Liver (tissue), 9 donors: ENCODE data around the gene TTC34. TPM values are rescaled to one million over a fixed set of nuclear protein-coding genes. Genes with fewer than 3 reads are reported as not detected.

Experiments used
- DNase-seq: peaks from one replicate; pipeline ENCODE4 v3.0.0-alpha.2; 2017; ENCODE audit warnings: low spot score
- H3K27ac ChIP-seq, 2 donors: one replicate each; pipeline ENCODE4 v1.7.0; 2013; ENCODE audit warnings: inconsistent platforms in 2 of 2, low read length in 2 of 2, control low read depth in 1 of 2, low read depth in 1 of 2, mild to moderate bottlenecking in 1 of 2
- H3K27me3 ChIP-seq, 4 donors: one replicate each; pipeline versions ENCODE4 v1.6.1 to v1.7.0; 2013; ENCODE audit warnings: low read length in 3 of 4, inconsistent platforms in 1 of 4, mild to moderate bottlenecking in 1 of 4, moderate library complexity in 1 of 4; ENCODE audit not compliant: control insufficient read depth in 4 of 4, insufficient read depth in 4 of 4
- H3K36me3 ChIP-seq, 4 donors: one replicate each; pipeline versions ENCODE4 v1.6.1 to v1.7.0; 2013; ENCODE audit warnings: low read length in 3 of 4, mild to moderate bottlenecking in 3 of 4, low read depth in 1 of 4, moderate library complexity in 1 of 4; ENCODE audit not compliant: control insufficient read depth in 4 of 4, insufficient read depth in 3 of 4
- H3K4me1 ChIP-seq, 4 donors: one replicate each; pipeline versions ENCODE4 v1.6.1 to v1.7.0; 2013; ENCODE audit warnings: low read length in 3 of 4, mild to moderate bottlenecking in 3 of 4, moderate library complexity in 1 of 4; ENCODE audit not compliant: control insufficient read depth in 4 of 4, insufficient read depth in 4 of 4
- H3K4me3 ChIP-seq, 3 donors: one replicate each; pipeline versions ENCODE4 v1.6.1 to v1.7.0; 2013; ENCODE audit warnings: low read length in 3 of 3, control low read depth in 1 of 3, low read depth in 1 of 3, mild to moderate bottlenecking in 1 of 3
- H3K9ac ChIP-seq, 2 donors: one replicate each; pipeline ENCODE4 v1.7.0; 2013; ENCODE audit warnings: low read length in 2 of 2, mild to moderate bottlenecking in 2 of 2, moderate library complexity in 2 of 2, control low read depth in 1 of 2, low read depth in 1 of 2
- H3K9me3 ChIP-seq, 4 donors: one replicate each; pipeline versions ENCODE4 v1.6.1 to v1.7.0; 2013; ENCODE audit warnings: low read length in 3 of 4; ENCODE audit not compliant: control insufficient read depth in 4 of 4
- EGR1 ChIP-seq, 2 donors: IDR thresholded peaks; 2 replicates each; pipeline ENCODE4 v1.6.1; 2016 to 2018; ENCODE audit warnings: antibody characterized with exemption in 2 of 2, low read depth in 2 of 2
- FOXA1 ChIP-seq: IDR thresholded peaks from 2 replicates; pipeline ENCODE4 v1.6.1; 2016; ENCODE audit warnings: antibody characterized with exemption
- FOXA2 ChIP-seq: IDR thresholded peaks from 2 replicates; pipeline ENCODE4 v1.6.1; 2016; ENCODE audit warnings: antibody characterized with exemption
- GABPA ChIP-seq, 2 donors: IDR thresholded peaks in 1 of 2; conservative IDR thresholded peaks in 1 of 2; 2 replicates each; pipeline ENCODE4 v1.6.1; 2016; ENCODE audit warnings: antibody characterized with exemption in 2 of 2, mild to moderate bottlenecking in 1 of 2, moderate library complexity in 1 of 2
- HNF4A ChIP-seq, 2 donors: conservative IDR thresholded peaks; 2 replicates each; pipeline ENCODE4 v1.6.1; 2016; ENCODE audit warnings: antibody characterized with exemption in 2 of 2, mild to moderate bottlenecking in 2 of 2
- HNF4G ChIP-seq: IDR thresholded peaks from 2 replicates; pipeline ENCODE4 v1.6.1; 2016; ENCODE audit warnings: antibody characterized with exemption
- JUND ChIP-seq, 2 donors: IDR thresholded peaks; 2 replicates each; pipeline ENCODE4 v1.6.1; 2016; ENCODE audit warnings: antibody characterized with exemption in 2 of 2
- NR2F2 ChIP-seq: IDR thresholded peaks from 2 replicates; pipeline ENCODE4 v1.6.1; 2016; ENCODE audit warnings: antibody characterized with exemption
- RAD21 ChIP-seq, 2 donors: IDR thresholded peaks; 2 replicates each; pipeline ENCODE4 v1.6.1; 2016; ENCODE audit warnings: antibody characterized with exemption in 2 of 2, mild to moderate bottlenecking in 2 of 2
- REST ChIP-seq: IDR thresholded peaks from 2 replicates; pipeline ENCODE4 v1.6.1; 2016; ENCODE audit warnings: antibody characterized with exemption, mild to moderate bottlenecking
- RXRA ChIP-seq, 2 donors: IDR thresholded peaks; 2 replicates each; pipeline ENCODE4 v1.6.1; 2017 to 2018; ENCODE audit warnings: antibody characterized with exemption in 2 of 2, mild to moderate bottlenecking in 1 of 2
- SP1 ChIP-seq: IDR thresholded peaks from 2 replicates; pipeline ENCODE4 v1.6.1; 2018; ENCODE audit warnings: antibody characterized with exemption, mild to moderate bottlenecking
- TAF1 ChIP-seq: conservative IDR thresholded peaks from 2 replicates; pipeline ENCODE4 v1.6.1; 2016; ENCODE audit warnings: antibody characterized with exemption, mild to moderate bottlenecking
- YY1 ChIP-seq: IDR thresholded peaks from 2 replicates; pipeline ENCODE4 v1.6.1; 2016; ENCODE audit warnings: antibody characterized with exemption, mild to moderate bottlenecking
- ZBTB33 ChIP-seq: IDR thresholded peaks from 2 replicates; pipeline ENCODE4 v1.6.1; 2016; ENCODE audit warnings: antibody characterized with exemption
- WGBS: extraction: QIAGEN DNeasy Blood & Tissue Kit; methylation state at CpG from one replicate; pipeline ENCODE4 v1.1.7; 2013; 5-methylcytosine and 5-hydroxymethylcytosine counted together
- polyA plus RNA-seq, 2 donors: library from polyadenylated mRNA; stranded (reverse) in 1 of 2; unstranded in 1 of 2; fragments of 200-250 nt in 1 of 2; fragments of >200 nt in 1 of 2; fragmentation: Nextera tagmentation in 1 of 2; extraction: Ambion mirVana in 1 of 2; gene quantifications; one replicate each; pipeline versions ENCODE4 v1.2.1 to v1.2.3, GENCODE V29; 2013 to 2015
- total RNA-seq, 2 donors: library from RNA; depleted of rRNA; stranded (reverse); fragments of >200 nt; gene quantifications; one replicate each; pipeline ENCODE4 v1.2.3, GENCODE V29; 2014
- TF ChIP-seq, protein P1 (sequence below): IDR thresholded peaks from 2 replicates; pipeline ENCODE4 v1.6.1; 2016; ENCODE audit warnings: antibody characterized with exemption
- TF ChIP-seq, protein P2 (sequence below): IDR thresholded peaks from 2 replicates; pipeline ENCODE4 v1.6.1; 2016; ENCODE audit warnings: antibody characterized with exemption
- donor health status: healthy.
- donor health status: healthy.
- donor health status: healthy.
- donor health status: healthy.
- donor health status: healthy.

TTC34 gene
- total and polyA plus RNA-seq, 4 donors: 0.01 to 0.25 (median 0.08) TPM; not detected in 1

DNA sequence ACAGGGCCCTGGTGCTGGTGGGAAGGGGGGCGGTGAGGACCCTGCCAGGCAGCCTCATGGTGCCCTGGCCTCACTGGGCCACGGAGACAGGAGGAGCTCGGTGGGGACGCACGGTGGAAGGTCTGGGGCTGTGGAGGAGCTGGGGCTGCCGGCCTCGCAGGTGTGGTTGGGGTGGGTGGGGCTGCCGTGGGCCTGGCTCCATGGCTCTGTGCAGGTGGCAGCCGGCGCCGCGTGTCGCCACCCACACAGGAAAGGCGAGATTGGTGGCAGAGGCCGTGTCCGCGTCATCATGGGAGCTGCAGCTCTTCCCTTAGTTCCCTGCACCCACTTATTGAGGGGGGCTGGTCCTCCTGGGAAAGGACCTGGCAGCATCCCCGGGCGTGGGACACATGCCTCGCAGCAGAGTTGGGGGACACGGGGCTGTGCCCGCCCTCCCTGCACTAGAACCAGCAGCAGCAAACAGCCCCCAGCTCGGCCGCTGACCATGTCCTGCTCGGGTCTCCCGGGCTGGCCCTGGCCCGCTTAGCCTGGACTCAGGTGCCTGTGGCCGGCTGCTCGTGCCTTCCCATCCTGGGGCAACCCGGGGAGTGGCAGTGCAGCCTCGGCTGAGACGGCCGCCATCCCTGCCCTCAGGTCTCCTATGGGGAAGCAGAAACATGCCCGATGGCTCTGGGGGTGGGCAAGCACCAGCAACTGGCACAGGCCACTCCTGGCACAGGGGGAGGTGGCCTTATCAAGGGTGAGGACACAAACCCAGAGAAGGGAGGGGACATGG is 7.5 kb upstream of the TTC34 start:
- peaks cover 3 to 9% (median 5%) of the 10 kb centered on the region in 4 donors for H3K9me3 ChIP-seq
- H3K4me3 ChIP-seq: no peak overlapping the region
- whole genome bisulfite sequencing: 87% methylated on average over 34 of the region's 34 CpGs
- no peak overlapping the region for H3K27ac ChIP-seq
- peaks cover 0 to 3% (median 0%) of the 10 kb centered on the region in 4 donors for H3K27me3 ChIP-seq
- DNase-seq: no peak
- H3K9ac ChIP-seq: no peak overlapping the region
- no peaks in the 10 kb centered on the region for H3K36me3 ChIP-seq
- no peaks in the 10 kb centered on the region for H3K4me1 ChIP-seq
- TF ChIP-seq GABPA (IDR thresholded peaks at IDR 0.05 in 1 of 2, conservative IDR thresholded peaks at IDR 0.05 in 1 of 2): no peak
- TF ChIP-seq HNF4G: no peak
- TF ChIP-seq, protein P1, sequence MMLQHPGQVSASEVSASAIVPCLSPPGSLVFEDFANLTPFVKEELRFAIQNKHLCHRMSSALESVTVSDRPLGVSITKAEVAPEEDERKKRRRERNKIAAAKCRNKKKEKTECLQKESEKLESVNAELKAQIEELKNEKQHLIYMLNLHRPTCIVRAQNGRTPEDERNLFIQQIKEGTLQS: no peak
- no peak for TF ChIP-seq JUND (IDR thresholded peaks at IDR 0.05)
- TF ChIP-seq YY1: no peak
- no peak for TF ChIP-seq REST
- TF ChIP-seq TAF1: no peak
- TF ChIP-seq SP1: no peak
- TF ChIP-seq RAD21 (IDR thresholded peaks at IDR 0.05): no peak
- TF ChIP-seq HNF4A (conservative IDR thresholded peaks at IDR 0.05): no peak
- no peak for TF ChIP-seq RXRA (IDR thresholded peaks at IDR 0.05)
- no peak for TF ChIP-seq FOXA2
- TF ChIP-seq, protein P2, sequence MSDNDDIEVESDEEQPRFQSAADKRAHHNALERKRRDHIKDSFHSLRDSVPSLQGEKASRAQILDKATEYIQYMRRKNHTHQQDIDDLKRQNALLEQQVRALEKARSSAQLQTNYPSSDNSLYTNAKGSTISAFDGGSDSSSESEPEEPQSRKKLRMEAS: no peak
- TF ChIP-seq ZBTB33: no peak
- TF ChIP-seq EGR1 (IDR thresholded peaks at IDR 0.05; ENCODE audit: low read depth in 2 of 2): no peak
- TF ChIP-seq FOXA1: no peak

GRCh38 chr1:2808386-2808705 is 6.9 kb upstream of the TTC34 start:
- DNase-seq: no peak
- H3K27me3 ChIP-seq: peaks cover 0 to 3% (median 1%) of the 10 kb centered on the region in 4 donors

More at GRCh38 chr1:2808386-2808705, 6.9 kb upstream of the TTC34 start:
- H3K27ac ChIP-seq: no peak overlapping the region
- H3K4me3 ChIP-seq: no peak overlapping the region
- TF ChIP-seq NR2F2 (no peak), GABPA (IDR thresholded peaks at IDR 0.05 in 1 of 2, conservative IDR thresholded peaks at IDR 0.05 in 1 of 2) (no peak), ZBTB33 (no peak), HNF4G (no peak), JUND (IDR thresholded peaks at IDR 0.05) (no peak)
- TF ChIP-seq, protein P1: no peak
- peaks cover 3 to 9% (median 5%) of the 10 kb centered on the region in 4 donors for H3K9me3 ChIP-seq
- H3K36me3 ChIP-seq: no peaks in the 10 kb centered on the region
- no peak overlapping the region for H3K9ac ChIP-seq
- 83% methylated on average over 10 of the region's 10 CpGs for WGBS
- no peaks in the 10 kb centered on the region for H3K4me1 ChIP-seq
